Measurements from ENCODE around the gene OR5D18. TPM values are rescaled to one million over a fixed set of nuclear protein-coding genes. Genes with fewer than 3 reads are reported as not detected.
"Not testable (repeated sequence)": the region's sequence is repeated elsewhere in the genome, so short reads cannot be mapped to it uniquely, and the experiment has no call there.

Gene OR5D18
- not detected for total RNA-seq

- ATAC-seq = no peak
- DNase-seq (ENCODE audit: low spot score) = no peak
- intact Hi-C loops (cut with DNase I) = no loop called here
Measured at GRCh38 chr11:55819330-55819729, at the start of gene OR5D18. OR5D18 (plus strand) TSS chr11:55819630; CDS start chr11:55819630, 0 bp downstream.

- DNase-seq (ENCODE audit: low spot score) = no peak
- ATAC-seq = no peak
- intact Hi-C loops (cut with DNase I) = no loop called here
Measured at GRCh38 chr11:55773138-55773537, 46.3 kb upstream of the OR5D18 start, which contains the start of gene OR5D13. OR5D13 (plus strand) TSS chr11:55773438; CDS start chr11:55773438, 0 bp downstream.

- ATAC-seq (no peak), DNase-seq (ENCODE audit: low spot score) (no peak)
- intact Hi-C loops (cut with DNase I) = no loop called here
Measured at GRCh38 chr11:55791606-55792005, 27.8 kb upstream of the OR5D18 start.

- DNase-seq (ENCODE audit: low spot score) = no peak
- ATAC-seq = no peak
- intact Hi-C loops (cut with DNase I) = no loop called here
Measured at GRCh38 chr11:55793321-55793720, 26.1 kb upstream of the OR5D18 start.

- no peak for ATAC-seq
Measured at GRCh38 chr11:55795256-55795655, 24.2 kb upstream of the OR5D18 start, which contains the start of gene OR5D14. OR5D14 (plus strand) TSS chr11:55795556; CDS start chr11:55795556, 0 bp downstream.

GRCh38 chr11:55806248-55806647 lies 13.2 kb upstream of the OR5D18 start:
- DNase-seq (ENCODE audit: low spot score) (no peak), ATAC-seq (no peak)
- intact Hi-C loops (cut with DNase I) = no loop called here

More at GRCh38 chr11:55795256-55795655, 24.2 kb upstream of the OR5D18 start, which contains the start of gene OR5D14:
- intact Hi-C loops (cut with DNase I) = no loop called here
- DNase-seq (ENCODE audit: low spot score) = no peak

GRCh38 chr11:55811067-55811466 lies 8.4 kb upstream of the OR5D18 start, which contains the start of gene OR5L1:
OR5L1 (plus strand) TSS chr11:55811367; CDS start chr11:55811467, 100 bp downstream.
- DNase-seq (ENCODE audit: low spot score) = no peak
- ATAC-seq = no peak
- intact Hi-C loops (cut with DNase I) = no loop called here

GRCh38 chr11:55826919-55827318 lies 7.5 kb downstream of the OR5D18 start, which contains the start of gene OR5L2:
OR5L2 (plus strand) TSS chr11:55827219; CDS start chr11:55827219, 0 bp downstream.
- intact Hi-C loops (cut with DNase I) = no loop called here
- DNase-seq (ENCODE audit: low spot score) (no peak), ATAC-seq (no peak)

GRCh38 chr11:55838452-55838851 lies 19.0 kb downstream of the OR5D18 start, which contains the start of gene OR5D16:
OR5D16 (plus strand) TSS chr11:55838752; CDS start chr11:55838752, 0 bp downstream.
- no peak for ATAC-seq
- DNase-seq (ENCODE audit: low spot score) = no peak
- intact Hi-C loops (cut with DNase I) = no loop called here

GRCh38 chr11:55847453-55847852 lies 28.0 kb downstream of the OR5D18 start:
- DNase-seq (ENCODE audit: low spot score) (no peak), ATAC-seq (no peak)
- intact Hi-C loops (cut with DNase I) = no loop called here

- ATAC-seq = no peak
- intact Hi-C loops (cut with DNase I) = no loop called here
- no peak for DNase-seq (ENCODE audit: low spot score)
Measured at GRCh38 chr11:55849037-55849436, 29.6 kb downstream of the OR5D18 start.

GRCh38 chr11:55852141-55852540 lies 32.7 kb downstream of the OR5D18 start:
- DNase-seq (ENCODE audit: low spot score) (no peak), ATAC-seq (no peak)
- intact Hi-C loops (cut with DNase I) = no loop called here

GRCh38 chr11:55854704-55855103 lies 35.3 kb downstream of the OR5D18 start:
- intact Hi-C loops (cut with DNase I) = no loop called here
- DNase-seq (ENCODE audit: low spot score) (no peak), ATAC-seq (no peak)

- ATAC-seq; intact Hi-C loops (cut with DNase I); DNase-seq (ENCODE audit: low spot score): not testable (repeated sequence)
Measured at GRCh38 chr11:55867354-55867753, 47.9 kb downstream of the OR5D18 start.

Other genes with a start within 250 kb of the OR5D18 start
- gene OR4C16, start 247.5 kb upstream of the OR5D18 start, total RNA-seq = not detected
- not detected for gene OR4C11, start 212.0 kb upstream of the OR5D18 start, total RNA-seq
- not detected for gene OR4P4, start 184.5 kb upstream of the OR5D18 start, total RNA-seq
- gene OR4S2, start 171.3 kb upstream of the OR5D18 start, total RNA-seq = not detected
- not detected for gene OR4C6, start 157.4 kb upstream of the OR5D18 start, total RNA-seq
- not detected for gene OR5D13, start 46.2 kb upstream of the OR5D18 start, total RNA-seq
- gene OR5D14, start 24.1 kb upstream of the OR5D18 start, total RNA-seq = not detected
- gene OR5L1, start 8.3 kb upstream of the OR5D18 start, total RNA-seq = not detected
- gene OR5L2, start 7.6 kb downstream of the OR5D18 start, total RNA-seq = not detected
- gene OR5D16, start 19.1 kb downstream of the OR5D18 start, total RNA-seq = not detected
- gene TRIM51, start 63.7 kb downstream of the OR5D18 start, total RNA-seq = not detected
- gene OR5W2, start 95.0 kb downstream of the OR5D18 start, total RNA-seq = not detected
- gene OR5I1, start 116.8 kb downstream of the OR5D18 start, total RNA-seq = not detected
- gene OR10AG1, start 150.3 kb downstream of the OR5D18 start, total RNA-seq = not detected
- not detected for gene OR5F1, start 175.0 kb downstream of the OR5D18 start, total RNA-seq
- not detected for gene OR5AS1, start 208.0 kb downstream of the OR5D18 start, total RNA-seq

Measured in sciatic nerve (tissue), 2 donors.